ENCODE measurements around the gene ATXN10.

GRCh38 chr22:45866126-45866645 lies 194.6 kb downstream of the ATXN10 start:
- no peak for TF ChIP-seq POLR2A (IDR thresholded peaks at IDR 0.05)
- TF ChIP-seq CTCF (IDR thresholded peaks at IDR 0.05): no peak
